PC-3 (cell line): ENCODE measurements around the gene TMEM207.

Experiments used
- EZH2 ChIP-seq: fragments of 300-600 bp; sonication (generic); IDR thresholded peaks from one replicate; pipeline ENCODE4 v1.6.1; 2017; ENCODE audit warnings: antibody characterized with exemption, mild to moderate bottlenecking, low read length; ENCODE audit not compliant: unreplicated experiment
- TF ChIP-seq, protein P1 (sequence below): fragments of 300-600 bp; sonication (generic); conservative IDR thresholded peaks from 2 replicates; pipeline ENCODE4 v1.5.1; 2017; ENCODE audit warnings: antibody characterized with exemption, low read depth, mild to moderate bottlenecking, low read length

- TF ChIP-seq, protein P1, sequence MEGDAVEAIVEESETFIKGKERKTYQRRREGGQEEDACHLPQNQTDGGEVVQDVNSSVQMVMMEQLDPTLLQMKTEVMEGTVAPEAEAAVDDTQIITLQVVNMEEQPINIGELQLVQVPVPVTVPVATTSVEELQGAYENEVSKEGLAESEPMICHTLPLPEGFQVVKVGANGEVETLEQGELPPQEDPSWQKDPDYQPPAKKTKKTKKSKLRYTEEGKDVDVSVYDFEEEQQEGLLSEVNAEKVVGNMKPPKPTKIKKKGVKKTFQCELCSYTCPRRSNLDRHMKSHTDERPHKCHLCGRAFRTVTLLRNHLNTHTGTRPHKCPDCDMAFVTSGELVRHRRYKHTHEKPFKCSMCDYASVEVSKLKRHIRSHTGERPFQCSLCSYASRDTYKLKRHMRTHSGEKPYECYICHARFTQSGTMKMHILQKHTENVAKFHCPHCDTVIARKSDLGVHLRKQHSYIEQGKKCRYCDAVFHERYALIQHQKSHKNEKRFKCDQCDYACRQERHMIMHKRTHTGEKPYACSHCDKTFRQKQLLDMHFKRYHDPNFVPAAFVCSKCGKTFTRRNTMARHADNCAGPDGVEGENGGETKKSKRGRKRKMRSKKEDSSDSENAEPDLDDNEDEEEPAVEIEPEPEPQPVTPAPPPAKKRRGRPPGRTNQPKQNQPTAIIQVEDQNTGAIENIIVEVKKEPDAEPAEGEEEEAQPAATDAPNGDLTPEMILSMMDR, result no peak
- no peak for TF ChIP-seq EZH2
Observed at GRCh38 chr3:190495796-190496195, 46.1 kb upstream of the TMEM207 start.
